Esophagus muscularis mucosa (tissue), 4 donors: ENCODE data around the gene C6orf141. TPM values are rescaled to one million over a fixed set of nuclear protein-coding genes. Genes with fewer than 3 reads are reported as not detected.

Experiments used
- DNase-seq: peaks from one replicate; pipeline ENCODE4 v3.0.0-alpha.2; 2017; ENCODE audit errors: extremely low spot score
- H3K27ac ChIP-seq, 4 donors: fragments of 200-600 bp; sonication (generic); replicated peaks in 1 of 4; 1 replicate in 3 of 4; 2 replicates in 1 of 4; pipeline ENCODE4 v1.5.1; 2016 to 2019; ENCODE audit warnings: mild to moderate bottlenecking in 1 of 4
- H3K27me3 ChIP-seq, 4 donors: fragments of 200-600 bp; sonication (generic); one replicate each; pipeline versions ENCODE4 v1.5.1 to v1.6.0; 2016 to 2019
- H3K36me3 ChIP-seq, 4 donors: fragments of 200-600 bp; sonication (generic); one replicate each; pipeline ENCODE4 v1.5.1; 2016 to 2019
- H3K4me1 ChIP-seq, 4 donors: fragments of 200-600 bp; sonication (generic); one replicate each; pipeline ENCODE4 v1.5.1; 2016 to 2019
- H3K4me3 ChIP-seq, 4 donors: fragments of 200-600 bp; sonication (generic); 1 replicate in 2 of 4; 2 replicates in 2 of 4; pipeline ENCODE4 v1.5.1; 2016 to 2019; ENCODE audit warnings: mild to moderate bottlenecking in 4 of 4, moderate library complexity in 1 of 4
- H3K9me3 ChIP-seq, 4 donors: fragments of 200-600 bp; sonication (generic); 1 replicate in 3 of 4; 2 replicates in 1 of 4; pipeline ENCODE4 v1.5.1; 2016 to 2019
- CTCF ChIP-seq, 3 experiments: fragments of 200-600 bp in 2 of 3; fragments of 450-650 bp in 1 of 3; sonication (generic) in 2 of 3; IDR thresholded peaks; one replicate each; pipeline ENCODE4 v1.5.1; 2017 to 2019; ENCODE audit warnings: antibody characterized with exemption in 3 of 3, mild to moderate bottlenecking in 2 of 3, moderate library complexity in 1 of 3
- EP300 ChIP-seq: sonication (generic); formaldehyde crosslinking; IDR thresholded peaks from one replicate; pipeline ENCODE4 v1.6.1; 2017; ENCODE audit warnings: antibody characterized with exemption
- POLR2A ChIP-seq: fragments of 450-650 bp; IDR thresholded peaks from one replicate; pipeline ENCODE4 v1.6.1; 2017; ENCODE audit warnings: antibody characterized with exemption, moderate library complexity, mild to moderate bottlenecking, low read depth
- POLR2AphosphoS5 ChIP-seq, 2 donors: sonication (generic); formaldehyde crosslinking; IDR thresholded peaks; one replicate each; pipeline ENCODE4 v1.6.1; 2017; ENCODE audit warnings: antibody characterized with exemption in 2 of 2
- WGBS: methylation state at CpG from one replicate; pipeline ENCODE4 v1.1.5; 2018; 5-methylcytosine and 5-hydroxymethylcytosine counted together
- intact Hi-C: fragments of 100-400 bp; cut with DNase I; formaldehyde crosslinking; loops from one replicate; pipeline ENCODE4 v1.15.1; 2023
- total RNA-seq, 4 donors: library from RNA; depleted of rRNA; stranded (reverse); fragments of >200 nt; gene quantifications; one replicate each; pipeline versions ENCODE4 v1.1.0 to v1.2.1, GENCODE V29; 2016

The C6orf141 gene
- total RNA-seq, 4 donors from 2014 or later, result 1.2 to 2.5 (median 1.9) TPM

GRCh38 chr6:49563006-49563886 is 12.8 kb downstream of the C6orf141 start:
- TF ChIP-seq POLR2A (no peak), POLR2AphosphoS5 (IDR thresholded peaks at IDR 0.05) (no peak), EP300 (no peak), CTCF (IDR thresholded peaks at IDR 0.05) (no peak)
- DNase-seq, result no peak
- Histone ChIP-seq H3K9me3 (peaks cover 0 to 6% (median 0%) of the 10 kb centered on the region in 4 donors), H3K27ac (no peak overlapping the region), H3K27me3 (peaks cover 0 to 13% (median 0%) of the 10 kb centered on the region in 4 donors), H3K4me1 (no peaks in the 10 kb centered on the region), H3K36me3 (no peaks in the 10 kb centered on the region), H3K4me3 (no peak overlapping the region)
- intact Hi-C loops, result no loop called here
- WGBS, result 58% methylated on average over 5 of the region's 5 CpGs

GRCh38 chr6:49564552-49564951 is 14.1 kb downstream of the C6orf141 start:
- Histone ChIP-seq H3K9me3 (peaks cover 0 to 6% (median 0%) of the 10 kb centered on the region in 4 donors), H3K36me3 (no peaks in the 10 kb centered on the region), H3K4me1 (no peaks in the 10 kb centered on the region), H3K27me3 (peaks cover 0 to 13% (median 0%) of the 10 kb centered on the region in 4 donors), H3K4me3 (no peak overlapping the region), H3K27ac (no peak overlapping the region)
- no peak for DNase-seq
- intact Hi-C loops, result no loop called here
- TF ChIP-seq POLR2AphosphoS5 (IDR thresholded peaks at IDR 0.05), result no peak
- WGBS, result 70% methylated on average over 1 of the region's 1 CpG

- Histone ChIP-seq H3K27ac (no peak overlapping the region), H3K4me1 (peaks cover 0 to 6% (median 0%) of the 10 kb centered on the region in 4 donors), H3K27me3 (peaks cover 0 to 13% (median 0%) of the 10 kb centered on the region in 4 donors), H3K36me3 (no peaks in the 10 kb centered on the region), H3K9me3 (peaks cover 0 to 6% (median 0%) of the 10 kb centered on the region in 4 donors), H3K4me3 (no peak overlapping the region)
- no peak for DNase-seq
- intact Hi-C loops, result no loop called here
- no peak for TF ChIP-seq POLR2AphosphoS5 (IDR thresholded peaks at IDR 0.05)
- TF ChIP-seq CTCF (IDR thresholded peaks at IDR 0.05), result no peak
- no peak for TF ChIP-seq POLR2A
- TF ChIP-seq EP300, result no peak
- WGBS, result 39% methylated on average over 2 of the region's 2 CpGs
These were observed 14.8 kb downstream of the C6orf141 start for GRCh38 chr6:49565261-49565660.

- H3K27ac ChIP-seq, result peak overlapping the region in 1 of 4 donors; percentile 15
- H3K4me3 ChIP-seq, result no peak overlapping the region
- peaks cover 0 to 13% (median 0%) of the 10 kb centered on the region in 4 donors for H3K27me3 ChIP-seq
- no peaks in the 10 kb centered on the region for H3K36me3 ChIP-seq
- DNase-seq, result no peak
- 81% methylated on average over 9 of the region's 10 CpGs for WGBS
- peaks cover 0 to 7% (median 0%) of the 10 kb centered on the region in 4 donors for H3K4me1 ChIP-seq
- intact Hi-C loops, result no loop called here
- peak in 1 of 2 donors; percentile 11 for TF ChIP-seq POLR2AphosphoS5 (IDR thresholded peaks at IDR 0.05)
- TF ChIP-seq POLR2A, result no peak
- H3K9me3 ChIP-seq, result peaks cover 0 to 6% (median 0%) of the 10 kb centered on the region in 4 donors
These were observed 15.4 kb downstream of the C6orf141 start for GRCh38 chr6:49565855-49566254.

- Histone ChIP-seq H3K4me1 (peaks cover 0 to 7% (median 0%) of the 10 kb centered on the region in 4 donors), H3K9me3 (no peaks in the 10 kb centered on the region), H3K27ac (no peak overlapping the region), H3K4me3 (no peak overlapping the region), H3K36me3 (no peaks in the 10 kb centered on the region), H3K27me3 (no peaks in the 10 kb centered on the region)
- intact Hi-C loops, result no loop called here
- no peak for TF ChIP-seq EP300
- TF ChIP-seq POLR2A, result no peak
- TF ChIP-seq POLR2AphosphoS5 (IDR thresholded peaks at IDR 0.05), result no peak
- peak in 1 of 3 experiments; percentile 4 for TF ChIP-seq CTCF (IDR thresholded peaks at IDR 0.05)
- 70% methylated on average over 6 of the region's 6 CpGs for whole genome bisulfite sequencing
- DNase-seq, result no peak
These were observed 20.1 kb downstream of the C6orf141 start for GRCh38 chr6:49570474-49571079.
